ENCODE measurements around the gene ZNF511.

The ZNF511 gene

GRCh38 chr10:133274751-133275683, 33.7 kb upstream of the ZNF511 start:
- peak; percentile 88 to 90 for DNase-seq

- peak; percentile 63 to 71 for DNase-seq
Observed at GRCh38 chr10:133275684-133276092, 33.0 kb upstream of the ZNF511 start.

GRCh38 chr10:133276100-133276434, 32.6 kb upstream of the ZNF511 start:
- no peak for DNase-seq

- peak; percentile 73 to 75 for DNase-seq
Observed at GRCh38 chr10:133276435-133277201, 32.1 kb upstream of the ZNF511 start, which contains the start of gene ADAM8. TSS of gene ADAM8 (minus strand) at chr10:133276868. CDS start at chr10:133276817, 51 bp downstream.

- no peak for DNase-seq
Observed at GRCh38 chr10:133277277-133277992, 31.3 kb upstream of the ZNF511 start.

GRCh38 chr10:133277993-133278576, 30.6 kb upstream of the ZNF511 start:
- peak in 1 of 2 donors; percentile 26 for DNase-seq

- DNase-seq, result peak; percentile 85 to 88
Observed at GRCh38 chr10:133278577-133279265, 30.0 kb upstream of the ZNF511 start.

- peak in 1 of 2 donors; percentile 43 for DNase-seq
Observed at GRCh38 chr10:133279326-133280226, 29.1 kb upstream of the ZNF511 start.

GRCh38 chr10:133280391-133281059, 28.2 kb upstream of the ZNF511 start:
- DNase-seq, result no peak

GRCh38 chr10:133281084-133281483, 27.6 kb upstream of the ZNF511 start:
- DNase-seq, result no peak

- no peak for DNase-seq
Observed at GRCh38 chr10:133281628-133282372, 26.9 kb upstream of the ZNF511 start.

GRCh38 chr10:133282846-133283390, 25.8 kb upstream of the ZNF511 start:
- DNase-seq, result no peak

GRCh38 chr10:133283931-133284330, 24.8 kb upstream of the ZNF511 start:
- DNase-seq, result no peak

GRCh38 chr10:133285217-133285616, 23.5 kb upstream of the ZNF511 start:
- DNase-seq, result no peak

- DNase-seq, result no peak
Observed at GRCh38 chr10:133286366-133286765, 22.3 kb upstream of the ZNF511 start.

- no peak for DNase-seq
Observed at GRCh38 chr10:133287832-133288500, 20.7 kb upstream of the ZNF511 start.

- DNase-seq, result no peak
Observed at GRCh38 chr10:133289761-133290160, 19.0 kb upstream of the ZNF511 start.

GRCh38 chr10:133292919-133293809, 15.6 kb upstream of the ZNF511 start:
- peak in 1 of 2 donors; percentile 79 for DNase-seq
